ENCODE data around the gene CCR8.

Gene CCR8

GRCh38 chr3:39329493-39329892 is at the start of gene CCR8:
TSS of gene CCR8 (plus strand) at chr3:39329709. CDS start at chr3:39332332, 2,623 bp downstream.
- no peak for DNase-seq

- DNase-seq: no peak
These were observed 49.6 kb upstream of the CCR8 start, which contains the start of gene CX3CR1 for GRCh38 chr3:39279745-39280517. TSS of gene CX3CR1 (minus strand) at chr3:39280036. CDS start at chr3:39266509, 13,527 bp downstream.

GRCh38 chr3:39280571-39280970 is 48.9 kb upstream of the CCR8 start:
- no peak for DNase-seq

GRCh38 chr3:39281533-39281932 is 48.0 kb upstream of the CCR8 start:
- DNase-seq: no peak

GRCh38 chr3:39282057-39282456 is 47.5 kb upstream of the CCR8 start:
- no peak for DNase-seq

GRCh38 chr3:39284457-39284881 is 45.0 kb upstream of the CCR8 start:
- DNase-seq: no peak

GRCh38 chr3:39285332-39285731 is 44.2 kb upstream of the CCR8 start:
- no peak for DNase-seq

GRCh38 chr3:39286771-39287170 is 42.7 kb upstream of the CCR8 start:
- DNase-seq: no peak

- DNase-seq: no peak
These were observed 42.0 kb upstream of the CCR8 start for GRCh38 chr3:39287216-39288164.

GRCh38 chr3:39288300-39288808 is 41.2 kb upstream of the CCR8 start:
- peak; percentile 29 for DNase-seq

GRCh38 chr3:39289107-39289506 is 40.4 kb upstream of the CCR8 start:
- DNase-seq: no peak

GRCh38 chr3:39290255-39290654 is 39.3 kb upstream of the CCR8 start:
- no peak for DNase-seq

- DNase-seq: peak; percentile 0
These were observed 37.6 kb upstream of the CCR8 start for GRCh38 chr3:39291903-39292329.

- no peak for DNase-seq
These were observed 36.5 kb upstream of the CCR8 start for GRCh38 chr3:39292961-39293360.

GRCh38 chr3:39294446-39295183 is 34.9 kb upstream of the CCR8 start:
- no peak for DNase-seq

GRCh38 chr3:39295184-39295775 is 34.2 kb upstream of the CCR8 start:
- DNase-seq: no peak

- DNase-seq: no peak
These were observed 33.1 kb upstream of the CCR8 start for GRCh38 chr3:39296197-39297077.

- no peak for DNase-seq
These were observed 30.2 kb upstream of the CCR8 start for GRCh38 chr3:39299279-39299678.

GRCh38 chr3:39302178-39302577 is 27.3 kb upstream of the CCR8 start:
- no peak for DNase-seq

- DNase-seq: no peak
These were observed 16.2 kb upstream of the CCR8 start for GRCh38 chr3:39313289-39313688.

- no peak for DNase-seq
These were observed 14.1 kb upstream of the CCR8 start for GRCh38 chr3:39315420-39315819.

Measured in NCI-H1694 (cell line).